K562 (cell line): ENCODE results near the gene SRGAP3. TPM values are rescaled to one million over a fixed set of nuclear protein-coding genes. Genes with fewer than 3 reads are reported as not detected.

Experiments
- ARID1B ChIP-seq: fragments of 450-650 bp; IDR thresholded peaks from 2 replicates; pipeline ENCODE4 v1.6.1; 2016; ENCODE audit warnings: antibody characterized with exemption, mild to moderate bottlenecking, inconsistent platforms
- ATF1 ChIP-seq, 2 experiments: fragments of 450-650 bp in 1 of 2; IDR thresholded peaks; 2 replicates each; pipeline ENCODE4 v1.6.1; 2016; ENCODE audit warnings: missing compliant biosample characterization in 1 of 2, missing genetic modification characterization in 1 of 2
- DNMT1 ChIP-seq: fragments of 450-650 bp; IDR thresholded peaks from 2 replicates; pipeline ENCODE4 v1.6.1; 2016; ENCODE audit warnings: antibody characterized with exemption, mild to moderate bottlenecking
- DPF2 ChIP-seq: fragments of 450-650 bp; IDR thresholded peaks from 2 replicates; pipeline ENCODE4 v1.6.1; 2016
- ELF4 ChIP-seq: fragments of 450-650 bp; formaldehyde crosslinking; IDR thresholded peaks from 2 replicates; pipeline ENCODE4 v1.4.0; 2022; ENCODE audit warnings: missing genetic modification characterization
- ESRRA ChIP-seq: fragments of 450-650 bp; IDR thresholded peaks from 2 replicates; pipeline ENCODE4 v1.6.1; 2014; ENCODE audit warnings: low read depth, mild to moderate bottlenecking, moderate library complexity, borderline replicate concordance
- ETV5 ChIP-seq: sonication (generic); formaldehyde crosslinking; IDR thresholded peaks from 2 replicates; pipeline ENCODE4 v1.4.0; 2020; ENCODE audit warnings: low read depth, mild to moderate bottlenecking, missing genetic modification reagents
- HDAC2 ChIP-seq: fragments of 450-650 bp; IDR thresholded peaks from 2 replicates; pipeline ENCODE4 v1.6.1; 2016; ENCODE audit warnings: mild to moderate bottlenecking
- MECOM ChIP-seq: fragments of 250-450 bp; sonication (Bioruptor Pico); IDR thresholded peaks from 2 replicates; pipeline ENCODE4 v1.8.0; 2022; ENCODE audit warnings: inconsistent platforms
- MED1 ChIP-seq: sonication (generic); formaldehyde crosslinking; IDR thresholded peaks from 2 replicates; pipeline ENCODE4 v1.8.1; 2023; ENCODE audit warnings: missing genetic modification reagents, borderline replicate concordance
- POLR2G ChIP-seq: fragments of 200-400 bp; formaldehyde crosslinking; IDR thresholded peaks from 2 replicates; pipeline ENCODE4 v1.6.1; 2017; ENCODE audit warnings: low read depth, mild to moderate bottlenecking, antibody characterized with exemption, low read length, moderate library complexity
- SMARCA5 ChIP-seq: fragments of 450-650 bp; IDR thresholded peaks from 2 replicates; pipeline ENCODE4 v1.6.1; 2016
- SMARCE1 ChIP-seq: fragments of 450-650 bp; IDR thresholded peaks from 2 replicates; pipeline ENCODE4 v1.7.1; 2016; ENCODE audit warnings: mild to moderate bottlenecking
- SP2 ChIP-seq: IDR thresholded peaks from 2 replicates; pipeline ENCODE4 v1.6.1; 2011; ENCODE audit warnings: mild to moderate bottlenecking, low read depth, low read length, moderate library complexity; ENCODE audit not compliant: poor library complexity, severe bottlenecking; ENCODE audit errors: extremely low read depth
- SRSF1 ChIP-seq: fragments of 200-400 bp; formaldehyde crosslinking; IDR thresholded peaks from 2 replicates; pipeline ENCODE4 v1.6.1; 2017; ENCODE audit warnings: mild to moderate bottlenecking, low read depth, low read length, moderate library complexity
- SRSF9 ChIP-seq: fragments of 200-400 bp; formaldehyde crosslinking; IDR thresholded peaks from 2 replicates; pipeline ENCODE4 v1.6.1; 2017; ENCODE audit warnings: low read depth, low read length, borderline replicate concordance
- TAF7 ChIP-seq: fragments of 450-650 bp; IDR thresholded peaks from 2 replicates; pipeline ENCODE4 v1.6.1; 2016; ENCODE audit warnings: missing genetic modification characterization, missing compliant biosample characterization
- U2AF1 ChIP-seq: fragments of 200-400 bp; formaldehyde crosslinking; optimal IDR thresholded peaks from 2 replicates; pipeline ENCODE3; 2017; ENCODE audit warnings: mild to moderate bottlenecking, low read depth, low read length, moderate library complexity
- ZNF232 ChIP-seq: sonication (generic); formaldehyde crosslinking; IDR thresholded peaks from 2 replicates; pipeline ENCODE4 v1.8.0; 2022; ENCODE audit warnings: mild to moderate bottlenecking, missing genetic modification reagents
- ZNF354B ChIP-seq: fragments of 250-450 bp; sonication (Bioruptor Pico); IDR thresholded peaks from 2 replicates; pipeline ENCODE4 v1.4.0; 2020
- ZNF766 ChIP-seq: fragments of 200-800 bp; sonication (Bioruptor generic); conservative IDR thresholded peaks from 2 replicates; pipeline ENCODE4 v1.6.1; 2016; ENCODE audit warnings: missing genetic modification characterization, missing compliant biosample characterization
- polyA plus RNA-seq, 8 experiments: library from polyadenylated mRNA; depleted of rRNA in 4 of 8; stranded (reverse) in 5 of 8; unstranded in 3 of 8; fragments of >200 nt; fragmentation: Nextera tagmentation in 2 of 8; fragmentation: Illumina TruSeq in 1 of 8; extraction: Ambion mirVana in 2 of 8; extraction: Trizol in 1 of 8; gene quantifications; 2 replicates each; pipeline versions ENCODE4 v1.2.1 to v1.2.3, GENCODE V29; 2011 to 2014; ENCODE audit warnings: inconsistent platforms in 1 of 8, missing spikeins in 1 of 8
- total RNA-seq, 7 experiments: library from RNA; depleted of rRNA in 6 of 7; stranded (reverse); fragments of >200 nt in 6 of 7; fragmentation: Illumina TruSeq in 2 of 7; extraction: Trizol in 2 of 7; gene quantifications; 2 replicates each; pipeline versions ENCODE4 v1.2.1 to v1.2.3, GENCODE V29; 2011 to 2021; ENCODE audit warnings: low replicate concordance in 1 of 7
- TF ChIP-seq, protein P1 (sequence below): fragments of 450-650 bp; IDR thresholded peaks from one replicate; pipeline ENCODE4 v1.6.1; 2018; ENCODE audit warnings: mild to moderate bottlenecking, moderate library complexity; ENCODE audit not compliant: partially characterized antibody
- TF ChIP-seq, protein P2 (sequence below): fragments of 250-450 bp; sonication (Bioruptor Pico); IDR thresholded peaks from 2 replicates; pipeline ENCODE4 v1.4.0; 2020; ENCODE audit warnings: borderline replicate concordance
- TF ChIP-seq, protein P3 (sequence below), 2 experiments: IDR thresholded peaks in 1 of 2; conservative IDR thresholded peaks in 1 of 2; 2 replicates each; pipeline ENCODE4 v1.6.1; 2016; ENCODE audit warnings: low read depth in 2 of 2, mild to moderate bottlenecking in 1 of 2, missing compliant biosample characterization in 1 of 2, missing genetic modification characterization in 1 of 2, moderate library complexity in 1 of 2
- TF ChIP-seq, protein P4 (sequence below): fragments of 450-650 bp; IDR thresholded peaks from 2 replicates; pipeline ENCODE4 v1.6.1; 2016; ENCODE audit warnings: missing biosample characterization, missing genetic modification characterization

The SRGAP3 gene
- total and polyA plus RNA-seq, 9 of the 15 experiments (the other 6 are each of a cell fraction or from before 2014, with no cell fraction given): 0.11 to 0.85 (median 0.35) TPM; not detected in 2

DNA sequence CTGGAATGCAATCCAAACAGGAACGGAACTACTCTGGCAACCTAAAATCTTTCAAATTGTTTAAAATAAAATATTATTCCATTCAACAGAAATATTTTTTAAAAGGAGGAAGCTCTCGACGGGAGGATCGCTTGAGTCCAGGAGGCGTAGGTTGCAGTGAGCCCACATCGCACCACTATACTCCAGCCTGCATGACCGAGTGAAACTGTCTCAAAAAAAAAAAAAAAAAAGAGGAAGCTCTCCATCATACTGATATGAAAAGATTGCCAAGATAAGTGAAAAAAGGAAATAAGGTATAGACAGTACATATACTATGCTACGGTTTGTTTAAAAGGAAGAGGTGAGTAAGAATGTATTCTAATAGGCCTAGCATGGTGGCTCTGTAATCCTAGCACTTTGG is 289.8 kb downstream of the SRGAP3 start (continued):
- TF ChIP-seq ETV5 (CRISPR knock-in tag) (no peak), ESRRA (no peak), U2AF1 (no peak), ARID1B (0 out of 2 replicates have a peak, but pooled peaks have one; percentile 27), DPF2 (peak; percentile 37; the same call in 1 of the 2 replicates), POLR2G (no peak), DNMT1 (no peak), SMARCA5 (no peak), SRSF9 (no peak), SP2 (no peak), TAF7 (no peak), SRSF1 (no peak), MECOM (CRISPR knock-in tag) (no peak), HDAC2 (no peak), ZNF766 (no peak), ZNF354B (CRISPR knock-in tag) (no peak), SMARCE1 (peak; percentile 90; the same call in 1 of the 2 replicates), ELF4 (CRISPR knock-in tag) (no peak), ATF1 (CRISPR knock-in tag; IDR thresholded peaks at IDR 0.05) (no peak), ATF1 (tag; IDR thresholded peaks at IDR 0.05) (no peak), ZNF232 (CRISPR knock-in tag) (no peak), MED1 (CRISPR knock-in tag) (no peak)
- TF ChIP-seq, protein P1, sequence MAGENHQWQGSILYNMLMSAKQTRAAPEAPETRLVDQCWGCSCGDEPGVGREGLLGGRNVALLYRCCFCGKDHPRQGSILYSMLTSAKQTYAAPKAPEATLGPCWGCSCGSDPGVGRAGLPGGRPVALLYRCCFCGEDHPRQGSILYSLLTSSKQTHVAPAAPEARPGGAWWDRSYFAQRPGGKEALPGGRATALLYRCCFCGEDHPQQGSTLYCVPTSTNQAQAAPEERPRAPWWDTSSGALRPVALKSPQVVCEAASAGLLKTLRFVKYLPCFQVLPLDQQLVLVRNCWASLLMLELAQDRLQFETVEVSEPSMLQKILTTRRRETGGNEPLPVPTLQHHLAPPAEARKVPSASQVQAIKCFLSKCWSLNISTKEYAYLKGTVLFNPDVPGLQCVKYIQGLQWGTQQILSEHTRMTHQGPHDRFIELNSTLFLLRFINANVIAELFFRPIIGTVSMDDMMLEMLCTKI: no peak
- TF ChIP-seq, protein P2, sequence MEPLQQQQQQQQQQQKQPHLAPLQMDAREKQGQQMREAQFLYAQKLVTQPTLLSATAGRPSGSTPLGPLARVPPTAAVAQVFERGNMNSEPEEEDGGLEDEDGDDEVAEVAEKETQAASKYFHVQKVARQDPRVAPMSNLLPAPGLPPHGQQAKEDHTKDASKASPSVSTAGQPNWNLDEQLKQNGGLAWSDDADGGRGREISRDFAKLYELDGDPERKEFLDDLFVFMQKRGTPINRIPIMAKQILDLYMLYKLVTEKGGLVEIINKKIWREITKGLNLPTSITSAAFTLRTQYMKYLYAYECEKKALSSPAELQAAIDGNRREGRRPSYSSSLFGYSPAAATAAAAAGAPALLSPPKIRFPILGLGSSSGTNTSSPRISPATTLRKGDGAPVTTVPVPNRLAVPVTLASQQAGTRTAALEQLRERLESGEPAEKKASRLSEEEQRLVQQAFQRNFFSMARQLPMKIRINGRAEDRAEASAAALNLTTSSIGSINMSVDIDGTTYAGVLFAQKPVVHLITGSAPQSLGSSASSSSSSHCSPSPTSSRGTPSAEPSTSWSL (CRISPR knock-in tag): no peak
- TF ChIP-seq, protein P3, sequence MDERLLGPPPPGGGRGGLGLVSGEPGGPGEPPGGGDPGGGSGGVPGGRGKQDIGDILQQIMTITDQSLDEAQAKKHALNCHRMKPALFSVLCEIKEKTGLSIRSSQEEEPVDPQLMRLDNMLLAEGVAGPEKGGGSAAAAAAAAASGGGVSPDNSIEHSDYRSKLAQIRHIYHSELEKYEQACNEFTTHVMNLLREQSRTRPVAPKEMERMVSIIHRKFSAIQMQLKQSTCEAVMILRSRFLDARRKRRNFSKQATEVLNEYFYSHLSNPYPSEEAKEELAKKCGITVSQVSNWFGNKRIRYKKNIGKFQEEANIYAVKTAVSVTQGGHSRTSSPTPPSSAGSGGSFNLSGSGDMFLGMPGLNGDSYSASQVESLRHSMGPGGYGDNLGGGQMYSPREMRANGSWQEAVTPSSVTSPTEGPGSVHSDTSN (CRISPR knock-in tag; IDR thresholded peaks at IDR 0.05; ENCODE audit: low read depth): no peak
- TF ChIP-seq, protein P3 (tag; conservative IDR thresholded peaks at IDR 0.05; ENCODE audit: low read depth): no peak; the same call in 1 of the 2 replicates
- TF ChIP-seq, protein P4, sequence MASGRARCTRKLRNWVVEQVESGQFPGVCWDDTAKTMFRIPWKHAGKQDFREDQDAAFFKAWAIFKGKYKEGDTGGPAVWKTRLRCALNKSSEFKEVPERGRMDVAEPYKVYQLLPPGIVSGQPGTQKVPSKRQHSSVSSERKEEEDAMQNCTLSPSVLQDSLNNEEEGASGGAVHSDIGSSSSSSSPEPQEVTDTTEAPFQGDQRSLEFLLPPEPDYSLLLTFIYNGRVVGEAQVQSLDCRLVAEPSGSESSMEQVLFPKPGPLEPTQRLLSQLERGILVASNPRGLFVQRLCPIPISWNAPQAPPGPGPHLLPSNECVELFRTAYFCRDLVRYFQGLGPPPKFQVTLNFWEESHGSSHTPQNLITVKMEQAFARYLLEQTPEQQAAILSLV: no peak
